Measurements from ENCODE around the gene STAM2.

GRCh38 chr2:152115952-152116351, 59.6 kb downstream of the STAM2 start:
- TF ChIP-seq SPI1 (IDR thresholded peaks at IDR 0.05; ENCODE audit: low read depth, low read length) (no peak), POLR2A (IDR thresholded peaks at IDR 0.05; ENCODE audit: low read depth, low read length) (no peak), TAF1 (IDR thresholded peaks at IDR 0.05; ENCODE audit: low read depth, low read length) (no peak), POU2F2 (IDR thresholded peaks at IDR 0.05; ENCODE audit: low read depth, low read length) (no peak), POLR2AphosphoS5 (IDR thresholded peaks at IDR 0.05; ENCODE audit: low read depth, low read length) (no peak), PAX5 (IDR thresholded peaks at IDR 0.05; ENCODE audit: insufficient read depth, low read length, severe bottlenecking) (no peak)
